D721Med (cell line): ENCODE measurements around the gene CNST.
A peak's percentile ranks its signal among the peaks of the same experiment; 100 is the strongest.
"Not testable (repeated sequence)": the region's sequence is repeated elsewhere in the genome, so short reads cannot be mapped to it uniquely, and the experiment has no call there.

Experiments
- DNase-seq: peaks from one replicate; pipeline ENCODE4 v3.0.0; 2011; ENCODE audit warnings: low spot score; ENCODE audit not compliant: insufficient read length
- FAIRE-seq: peaks from 2 replicates; lab custom pipeline; 2011; peaks lifted over from hg19 to GRCh38; lab: Jason Lieb, UNC
- CTCF ChIP-seq: IDR thresholded peaks from 2 replicates; pipeline ENCODE4 v1.5.1; 2012; ENCODE audit warnings: mild to moderate bottlenecking, control low read depth; ENCODE audit not compliant: insufficient read depth; ENCODE audit errors: missing control alignments

CNST gene

GRCh38 chr1:246629030-246629429, 62.8 kb downstream of the CNST start:
- no peak for TF ChIP-seq CTCF
- FAIRE-seq (no peak), DNase-seq (no peak)

GRCh38 chr1:246629976-246630375, 63.7 kb downstream of the CNST start:
- no peak for FAIRE-seq
- no peak for DNase-seq
- no peak for TF ChIP-seq CTCF

GRCh38 chr1:246631426-246631825, 65.2 kb downstream of the CNST start:
- DNase-seq (no peak), FAIRE-seq (no peak)
- TF ChIP-seq CTCF, result no peak

- FAIRE-seq, result no peak
- TF ChIP-seq CTCF, result no peak
- no peak for DNase-seq
Observed at GRCh38 chr1:246632281-246633168, 66.3 kb downstream of the CNST start.

GRCh38 chr1:246634659-246635058, 68.4 kb downstream of the CNST start:
- not testable (repeated sequence) for FAIRE-seq, DNase-seq

- peak; percentile 77 for FAIRE-seq
- no peak for DNase-seq
Observed at GRCh38 chr1:246638941-246639655, 72.8 kb downstream of the CNST start.

More at GRCh38 chr1:246638941-246639655, 72.8 kb downstream of the CNST start:
- no peak for TF ChIP-seq CTCF
